Measurements from ENCODE around the gene IRF2BP2. TPM values are rescaled to one million over a fixed set of nuclear protein-coding genes. Genes with fewer than 3 reads are reported as not detected.

IRF2BP2 gene
- total RNA-seq, 1 donor, result 60.9 TPM

- TF ChIP-seq CTCF (IDR thresholded peaks at IDR 0.05; ENCODE audit: insufficient read depth, low read depth, low read length), result no peak
- no peak for DNase-seq (ENCODE audit: low read depth)
- no peak overlapping the region for H3K4me3 ChIP-seq (ENCODE audit: low read depth, low read length)
These were observed 24.4 kb upstream of the IRF2BP2 start for GRCh38 chr1:234634387-234634786.

GRCh38 chr1:234633246-234634003 is 23.4 kb upstream of the IRF2BP2 start:
- no peak overlapping the region for H3K4me3 ChIP-seq (ENCODE audit: low read depth, low read length)
- no peak for DNase-seq (ENCODE audit: low read depth)
- TF ChIP-seq CTCF (IDR thresholded peaks at IDR 0.05; ENCODE audit: insufficient read depth, low read depth, low read length), result no peak

GRCh38 chr1:234632225-234632624 is 22.2 kb upstream of the IRF2BP2 start:
- H3K4me3 ChIP-seq (ENCODE audit: low read depth, low read length), result no peak overlapping the region
- no peak for TF ChIP-seq CTCF (IDR thresholded peaks at IDR 0.05; ENCODE audit: insufficient read depth, low read depth, low read length)
- DNase-seq (ENCODE audit: low read depth), result no peak

- TF ChIP-seq CTCF (IDR thresholded peaks at IDR 0.05; ENCODE audit: insufficient read depth, low read depth, low read length), result no peak
- no peak overlapping the region for H3K4me3 ChIP-seq (ENCODE audit: low read depth, low read length)
- DNase-seq (ENCODE audit: low read depth), result peak; percentile 62
These were observed 21.7 kb upstream of the IRF2BP2 start for GRCh38 chr1:234631721-234632125.

- TF ChIP-seq CTCF (IDR thresholded peaks at IDR 0.05; ENCODE audit: insufficient read depth, low read depth, low read length), result no peak
- H3K4me3 ChIP-seq (ENCODE audit: low read depth, low read length), result no peak overlapping the region
- DNase-seq (ENCODE audit: low read depth), result no peak
These were observed 19.0 kb upstream of the IRF2BP2 start for GRCh38 chr1:234629026-234629425.

GRCh38 chr1:234628089-234628488 is 18.1 kb upstream of the IRF2BP2 start:
- no peak overlapping the region for H3K4me3 ChIP-seq (ENCODE audit: low read depth, low read length)
- DNase-seq (ENCODE audit: low read depth), result peak; percentile 86
- no peak for TF ChIP-seq CTCF (IDR thresholded peaks at IDR 0.05; ENCODE audit: insufficient read depth, low read depth, low read length)
